ENCODE results near the gene CTIF. TPM values are rescaled to one million over a fixed set of nuclear protein-coding genes. Genes with fewer than 3 reads are reported as not detected.

CTIF gene
- total and polyA plus RNA-seq, 5 donors from 2014 or later: 0.23 to 1.8 TPM; not detected in 3

DNA sequence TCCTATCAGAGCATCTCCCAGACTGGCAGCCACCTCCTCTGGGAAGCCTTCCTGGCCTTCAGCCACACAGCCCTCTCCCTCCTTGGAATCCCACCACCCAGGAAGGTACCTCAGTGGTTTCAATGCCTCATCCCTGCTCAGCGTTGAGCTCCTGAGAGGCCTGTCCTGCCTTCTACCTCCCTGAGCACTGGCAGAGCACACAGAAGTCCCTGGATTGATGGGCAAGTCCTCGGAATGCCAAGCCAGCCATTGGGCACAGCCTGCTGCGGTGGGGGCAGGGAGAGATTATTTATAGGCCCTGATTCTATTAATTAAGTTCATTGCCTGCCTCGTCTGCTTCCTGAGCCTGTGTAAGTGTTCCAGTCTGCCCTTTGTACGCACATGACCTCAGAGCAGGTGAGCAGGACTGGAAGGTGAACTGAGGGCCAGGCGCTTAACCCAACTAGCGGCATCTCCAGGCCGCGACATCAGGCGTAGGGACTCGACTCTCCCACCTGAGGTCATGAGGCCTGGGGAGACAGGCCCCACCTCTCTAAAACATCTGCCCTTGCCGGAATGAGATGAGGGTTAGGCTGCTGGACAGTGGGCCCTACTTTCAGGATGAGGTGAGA is 348.6 kb downstream of the CTIF start:
- no peak for DNase-seq
- Mint-ChIP-seq H3K27ac (no peak overlapping the region), H3K27me3 (no peaks in the 10 kb centered on the region), H3K4me3 (no peak overlapping the region), H3K4me1 (peaks cover 0 to 5% (median 0%) of the 10 kb centered on the region in 4 donors), H3K9me3 (no peaks in the 10 kb centered on the region), H3K36me3 (no peaks in the 10 kb centered on the region)
- H3K36me3 ChIP-seq (ENCODE audit: control insufficient read depth, insufficient read depth, low read length): no peaks in the 10 kb centered on the region
- no peak overlapping the region for H3K4me3 ChIP-seq (ENCODE audit: low read depth, low read length)
- no peak overlapping the region for H3K27ac ChIP-seq (ENCODE audit: insufficient read depth, low read length, poor library complexity, severe bottlenecking)
- no peaks in the 10 kb centered on the region for H3K9me3 ChIP-seq (ENCODE audit: control insufficient read depth in 2 of 2, low read length in 2 of 2)
- ATAC-seq (ENCODE audit: low read depth in 2 of 2): no peak
- H3K27me3 ChIP-seq (ENCODE audit: control insufficient read depth, insufficient read depth, low read length): no peaks in the 10 kb centered on the region
- no peaks in the 10 kb centered on the region for H3K4me1 ChIP-seq (ENCODE audit: control insufficient read depth, insufficient read depth, low read length, poor library complexity, severe bottlenecking)

DNA sequence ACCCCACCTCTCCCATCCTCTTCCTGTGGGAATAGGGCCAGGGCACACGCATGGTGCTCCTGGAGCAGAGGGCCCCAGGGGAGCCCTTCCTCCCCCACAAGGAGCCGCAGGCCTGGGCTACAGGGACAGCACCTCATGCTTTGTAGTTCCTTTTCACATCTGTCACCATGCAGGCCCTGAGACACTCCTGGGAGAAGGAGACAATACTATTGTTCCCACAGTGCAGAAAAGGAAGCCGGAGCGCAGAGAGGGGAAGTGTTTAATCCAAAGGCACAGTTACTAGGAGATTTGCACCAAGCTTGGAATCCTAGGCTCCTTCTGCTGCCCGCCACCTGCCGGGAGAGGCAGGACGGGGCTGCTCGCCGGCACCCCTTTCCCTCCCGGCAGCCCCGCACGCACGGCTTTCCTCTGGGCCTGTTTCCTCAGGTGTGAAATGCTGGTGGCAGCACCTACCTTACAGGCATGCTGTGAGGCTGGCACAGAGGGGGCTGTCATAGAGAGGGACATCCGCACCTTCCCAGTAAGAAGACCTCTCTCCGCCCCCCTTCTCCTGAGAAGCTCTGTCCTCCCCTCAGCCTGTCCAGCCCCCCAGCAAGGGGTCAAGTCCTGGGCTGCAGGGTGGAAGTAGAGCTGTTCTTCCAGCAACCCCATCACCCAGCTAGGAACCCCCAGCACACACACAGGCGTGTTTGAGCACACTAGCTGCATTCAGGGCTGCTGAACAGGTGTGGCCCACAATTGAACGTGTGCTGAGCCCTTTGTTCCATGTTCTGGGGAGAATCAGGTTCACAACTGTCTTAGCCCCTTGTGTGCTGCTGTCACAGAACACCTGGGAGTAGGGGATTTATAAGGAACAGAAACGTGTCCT is 349.3 kb downstream of the CTIF start:
- no peak for DNase-seq
- Mint-ChIP-seq H3K27ac (no peak overlapping the region), H3K27me3 (no peaks in the 10 kb centered on the region), H3K9me3 (no peaks in the 10 kb centered on the region), H3K4me1 (peaks cover 0 to 5% (median 0%) of the 10 kb centered on the region in 4 donors), H3K36me3 (no peaks in the 10 kb centered on the region), H3K4me3 (no peak overlapping the region)
- Histone ChIP-seq H3K9me3 (ENCODE audit: control insufficient read depth in 2 of 2, low read length in 2 of 2) (no peaks in the 10 kb centered on the region), H3K4me1 (ENCODE audit: control insufficient read depth, insufficient read depth, low read length, poor library complexity, severe bottlenecking) (no peaks in the 10 kb centered on the region), H3K4me3 (ENCODE audit: low read depth, low read length) (no peak overlapping the region), H3K27ac (ENCODE audit: insufficient read depth, low read length, poor library complexity, severe bottlenecking) (no peak overlapping the region), H3K27me3 (ENCODE audit: control insufficient read depth, insufficient read depth, low read length) (no peaks in the 10 kb centered on the region), H3K36me3 (ENCODE audit: control insufficient read depth, insufficient read depth, low read length) (no peaks in the 10 kb centered on the region)
- no peak for ATAC-seq (ENCODE audit: low read depth in 2 of 2)

DNA sequence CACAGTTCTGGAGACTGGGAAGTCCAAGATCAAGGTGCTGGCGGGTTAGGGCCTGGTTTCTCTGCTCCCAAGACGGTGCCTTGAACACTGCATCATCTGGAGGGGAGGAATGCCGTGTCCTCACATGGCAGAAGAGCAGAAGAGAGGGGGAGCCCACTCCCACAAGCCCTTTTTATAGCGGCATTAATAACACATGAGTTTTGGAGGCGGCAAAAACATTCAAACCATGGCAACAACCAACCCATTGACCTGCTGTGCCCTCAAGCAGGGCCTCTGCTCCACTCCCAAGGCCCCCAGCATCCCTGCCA is 349.9 kb downstream of the CTIF start:
- no peaks in the 10 kb centered on the region for H3K27me3 ChIP-seq (ENCODE audit: control insufficient read depth, insufficient read depth, low read length)
- H3K4me3 ChIP-seq (ENCODE audit: low read depth, low read length): no peak overlapping the region
- Mint-ChIP-seq H3K27me3 (no peaks in the 10 kb centered on the region), H3K36me3 (no peaks in the 10 kb centered on the region), H3K4me3 (no peak overlapping the region), H3K4me1 (peaks cover 0 to 5% (median 0%) of the 10 kb centered on the region in 4 donors), H3K27ac (no peak overlapping the region), H3K9me3 (no peaks in the 10 kb centered on the region)
- no peak for DNase-seq
- H3K4me1 ChIP-seq (ENCODE audit: control insufficient read depth, insufficient read depth, low read length, poor library complexity, severe bottlenecking): no peaks in the 10 kb centered on the region
- ATAC-seq (ENCODE audit: low read depth in 2 of 2): no peak
- no peaks in the 10 kb centered on the region for H3K9me3 ChIP-seq (ENCODE audit: control insufficient read depth in 2 of 2, low read length in 2 of 2)
- H3K27ac ChIP-seq (ENCODE audit: insufficient read depth, low read length, poor library complexity, severe bottlenecking): no peak overlapping the region
- H3K36me3 ChIP-seq (ENCODE audit: control insufficient read depth, insufficient read depth, low read length): no peaks in the 10 kb centered on the region

DNA sequence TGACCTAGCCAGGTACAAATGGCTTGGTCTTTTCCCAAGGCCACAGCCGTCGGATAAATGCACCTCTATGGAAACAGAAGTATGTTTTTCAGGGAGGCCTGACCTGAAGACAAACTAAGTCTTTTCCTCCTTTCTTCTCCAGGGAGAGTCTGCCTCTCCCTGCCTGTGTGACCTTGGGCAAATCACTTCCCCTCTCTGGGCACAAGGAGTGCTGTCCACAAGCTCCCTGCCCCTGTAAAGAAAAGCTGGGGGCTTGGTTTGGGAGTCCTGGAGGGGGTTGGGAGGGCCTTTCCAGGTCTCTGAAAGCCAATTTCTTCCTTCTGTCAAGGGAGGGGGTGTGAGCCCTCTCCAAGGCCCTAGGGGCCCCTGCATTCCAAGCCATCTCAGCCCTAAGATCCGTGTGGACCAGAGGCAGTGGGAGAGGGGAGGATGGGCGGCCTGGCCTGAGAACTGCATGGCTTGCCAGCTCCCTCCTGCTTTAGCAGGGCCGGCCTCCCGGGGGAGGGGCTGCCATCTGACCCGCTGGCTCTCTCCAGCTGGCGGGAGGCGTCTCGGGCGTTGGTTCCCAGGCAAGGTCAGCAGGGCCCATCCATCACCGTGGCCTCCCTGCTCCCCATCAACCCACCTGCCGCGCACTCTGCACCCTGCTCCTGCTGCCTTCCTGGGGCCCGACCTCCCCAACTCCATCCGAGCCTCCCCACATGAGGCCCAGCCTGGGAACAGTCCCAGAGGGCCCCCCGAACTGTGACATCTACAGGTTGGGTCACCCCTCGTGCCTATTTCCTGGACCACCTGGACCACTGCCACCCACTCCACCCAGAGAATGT is 350.5 kb downstream of the CTIF start:
- no peak overlapping the region for H3K27ac ChIP-seq (ENCODE audit: insufficient read depth, low read length, poor library complexity, severe bottlenecking)
- H3K4me1 ChIP-seq (ENCODE audit: control insufficient read depth, insufficient read depth, low read length, poor library complexity, severe bottlenecking): no peaks in the 10 kb centered on the region
- no peak for DNase-seq
- Mint-ChIP-seq H3K4me3 (no peak overlapping the region), H3K4me1 (peaks cover 0 to 5% (median 0%) of the 10 kb centered on the region in 4 donors), H3K9me3 (peaks cover 0 to 1% (median 0%) of the 10 kb centered on the region in 7 donors), H3K27ac (no peak overlapping the region), H3K27me3 (no peaks in the 10 kb centered on the region), H3K36me3 (no peaks in the 10 kb centered on the region)
- H3K36me3 ChIP-seq (ENCODE audit: control insufficient read depth, insufficient read depth, low read length): no peaks in the 10 kb centered on the region
- H3K27me3 ChIP-seq (ENCODE audit: control insufficient read depth, insufficient read depth, low read length): no peaks in the 10 kb centered on the region
- no peak overlapping the region for H3K4me3 ChIP-seq (ENCODE audit: low read depth, low read length)
- ATAC-seq (ENCODE audit: low read depth in 2 of 2): no peak
- H3K9me3 ChIP-seq (ENCODE audit: control insufficient read depth in 2 of 2, low read length in 2 of 2): no peaks in the 10 kb centered on the region

DNA sequence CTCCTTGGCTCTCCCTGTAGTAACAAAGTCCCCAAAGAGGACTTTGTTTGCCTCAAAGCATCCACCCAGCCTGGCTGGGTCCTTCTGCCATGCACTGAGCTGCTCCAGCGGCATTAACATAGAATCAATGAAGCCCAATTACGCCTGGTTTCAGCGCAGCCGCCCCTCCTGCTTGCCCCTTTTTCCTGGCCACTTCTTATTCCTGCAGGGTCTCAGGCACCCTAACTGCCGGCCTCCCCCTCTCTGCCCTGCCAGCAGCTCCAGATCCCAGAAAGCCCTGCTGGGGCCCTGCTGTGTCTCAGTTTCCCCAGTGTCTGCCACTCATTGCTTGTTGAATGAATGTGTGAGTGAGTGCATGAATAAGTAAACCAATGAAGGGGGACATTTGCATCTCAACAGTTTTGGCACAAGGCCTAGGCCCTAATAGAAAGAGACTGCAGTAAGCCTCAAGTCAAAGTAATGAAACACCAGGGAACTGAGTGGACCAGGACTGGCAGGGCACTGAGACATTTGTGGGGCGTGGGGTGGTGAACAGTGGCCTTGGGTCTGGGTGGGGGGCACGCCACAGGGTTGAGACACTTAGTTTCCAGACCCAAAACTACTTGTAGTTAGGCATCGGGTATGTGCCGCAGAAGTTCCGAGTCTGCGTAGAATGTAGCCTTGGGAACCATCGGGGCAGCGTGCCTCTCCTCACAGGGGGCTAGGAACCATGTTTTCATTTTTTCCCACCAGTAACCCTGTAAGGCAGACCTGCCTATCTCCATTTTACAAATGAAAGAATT is 351.3 kb downstream of the CTIF start:
- H3K9me3 Mint-ChIP-seq: peaks cover 0 to 1% (median 0%) of the 10 kb centered on the region in 7 donors
- H3K27ac Mint-ChIP-seq: peak overlapping the region in 1 of 3 donors; percentile 46
- H3K27me3 ChIP-seq (ENCODE audit: control insufficient read depth, insufficient read depth, low read length): no peaks in the 10 kb centered on the region
- H3K4me1 ChIP-seq (ENCODE audit: control insufficient read depth, insufficient read depth, low read length, poor library complexity, severe bottlenecking): no peaks in the 10 kb centered on the region
- H3K4me3 Mint-ChIP-seq: no peak overlapping the region
- peaks cover 0 to 4% (median 1%) of the 10 kb centered on the region in 4 donors for H3K4me1 Mint-ChIP-seq
- ATAC-seq (ENCODE audit: low read depth in 2 of 2): no peak
- no peaks in the 10 kb centered on the region for H3K36me3 ChIP-seq (ENCODE audit: control insufficient read depth, insufficient read depth, low read length)
- H3K27ac ChIP-seq (ENCODE audit: insufficient read depth, low read length, poor library complexity, severe bottlenecking): no peak overlapping the region
- no peak for DNase-seq
- no peak overlapping the region for H3K4me3 ChIP-seq (ENCODE audit: low read depth, low read length)
- H3K36me3 Mint-ChIP-seq: no peaks in the 10 kb centered on the region
- no peaks in the 10 kb centered on the region for H3K9me3 ChIP-seq (ENCODE audit: control insufficient read depth in 2 of 2, low read length in 2 of 2)
- no peaks in the 10 kb centered on the region for H3K27me3 Mint-ChIP-seq

DNA sequence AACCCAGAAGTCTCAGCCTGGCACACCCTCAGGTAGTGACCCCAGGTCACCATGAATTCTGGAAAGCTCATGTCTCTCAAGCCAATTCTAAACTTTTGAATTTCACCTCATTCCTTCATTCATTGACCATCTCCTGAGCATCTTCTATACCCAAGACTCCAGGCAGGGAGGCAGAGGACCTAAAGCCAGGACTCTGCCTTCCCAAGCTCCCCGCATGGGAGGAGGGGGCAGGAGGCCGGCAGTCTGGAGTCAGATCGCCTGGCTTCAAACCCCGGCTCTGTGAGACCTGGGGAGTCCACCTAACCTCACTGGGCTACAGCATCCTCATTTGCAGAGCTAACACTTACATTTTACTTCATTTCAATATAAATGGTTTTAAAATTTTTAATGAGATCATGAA is 352.9 kb downstream of the CTIF start:
- H3K27me3 Mint-ChIP-seq: no peaks in the 10 kb centered on the region

DNA sequence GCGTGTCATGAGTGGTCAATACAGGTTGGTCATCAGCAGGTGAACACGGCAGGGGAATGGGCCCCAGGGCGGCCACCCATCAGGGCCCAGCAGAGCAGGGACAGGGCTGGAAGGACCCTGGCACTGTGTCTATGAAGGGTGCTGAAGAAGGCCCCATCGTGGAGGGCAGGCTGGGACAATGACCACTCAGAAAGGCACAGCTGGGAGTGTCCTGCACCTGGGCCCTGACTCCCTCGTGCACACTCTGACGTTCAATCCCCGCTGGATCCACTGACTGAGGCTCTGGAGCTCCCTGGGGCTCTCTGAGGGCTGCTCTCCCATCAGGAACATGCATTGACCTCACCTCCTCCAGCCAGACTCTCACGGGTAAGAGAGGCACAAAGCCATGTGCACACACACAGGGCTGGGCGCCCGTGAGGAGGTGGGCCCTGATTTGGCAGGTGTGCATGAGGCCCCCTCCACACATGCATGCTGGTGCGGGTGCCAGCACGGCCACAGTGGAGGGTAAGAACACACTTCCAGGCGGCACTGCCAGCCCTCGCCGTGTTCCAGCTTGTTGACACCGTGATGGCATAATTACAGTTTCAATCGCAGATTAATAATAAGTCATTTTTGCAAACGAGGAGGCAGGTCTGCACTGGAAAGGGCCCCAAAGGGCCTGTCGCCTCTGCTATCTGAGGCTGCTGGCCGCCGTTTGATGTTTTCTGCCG is 353.5 kb downstream of the CTIF start:
- Mint-ChIP-seq H3K4me3 (no peak overlapping the region), H3K4me1 (peaks cover 0 to 5% (median 4%) of the 10 kb centered on the region in 4 donors), H3K9me3 (peaks cover 0 to 1% (median 0%) of the 10 kb centered on the region in 7 donors), H3K27me3 (no peaks in the 10 kb centered on the region), H3K27ac (no peak overlapping the region), H3K36me3 (no peaks in the 10 kb centered on the region)
- ATAC-seq (ENCODE audit: low read depth in 2 of 2): no peak
- Histone ChIP-seq H3K36me3 (ENCODE audit: control insufficient read depth, insufficient read depth, low read length) (no peaks in the 10 kb centered on the region), H3K27ac (ENCODE audit: insufficient read depth, low read length, poor library complexity, severe bottlenecking) (no peak overlapping the region), H3K4me1 (ENCODE audit: control insufficient read depth, insufficient read depth, low read length, poor library complexity, severe bottlenecking) (no peaks in the 10 kb centered on the region), H3K27me3 (ENCODE audit: control insufficient read depth, insufficient read depth, low read length) (no peaks in the 10 kb centered on the region), H3K9me3 (ENCODE audit: control insufficient read depth in 2 of 2, low read length in 2 of 2) (no peaks in the 10 kb centered on the region), H3K4me3 (ENCODE audit: low read depth, low read length) (no peak overlapping the region)
- DNase-seq: no peak

More for the DNA sequence above, 352.9 kb downstream of the CTIF start:
- no peaks in the 10 kb centered on the region for H3K4me1 ChIP-seq (ENCODE audit: control insufficient read depth, insufficient read depth, low read length, poor library complexity, severe bottlenecking)
- Mint-ChIP-seq H3K4me3 (no peak overlapping the region), H3K27ac (no peak overlapping the region), H3K9me3 (peaks cover 0 to 1% (median 0%) of the 10 kb centered on the region in 7 donors), H3K36me3 (no peaks in the 10 kb centered on the region), H3K4me1 (peaks cover 0 to 5% (median 5%) of the 10 kb centered on the region in 4 donors)
- H3K27me3 ChIP-seq (ENCODE audit: control insufficient read depth, insufficient read depth, low read length): no peaks in the 10 kb centered on the region
- H3K9me3 ChIP-seq (ENCODE audit: control insufficient read depth in 2 of 2, low read length in 2 of 2): no peaks in the 10 kb centered on the region
- no peak for ATAC-seq (ENCODE audit: low read depth in 2 of 2)
- H3K4me3 ChIP-seq (ENCODE audit: low read depth, low read length): no peak overlapping the region
- H3K36me3 ChIP-seq (ENCODE audit: control insufficient read depth, insufficient read depth, low read length): no peaks in the 10 kb centered on the region
- DNase-seq: no peak
- no peak overlapping the region for H3K27ac ChIP-seq (ENCODE audit: insufficient read depth, low read length, poor library complexity, severe bottlenecking)
